ENCODE data around the gene YWHAG.

- no peak for TF ChIP-seq ZNF8 (CRISPR knock-in tag; IDR thresholded peaks at IDR 0.05)
- no peak for TF ChIP-seq ZC3H10 (CRISPR knock-in tag; IDR thresholded peaks at IDR 0.05)
These were observed 18.1 kb downstream of the YWHAG start for GRCh38 chr7:76340617-76341131.

Measured in SK-N-SH treated with all-trans-retinoic acid at 6 μM for 48 hours (cell line).